GM19467 (cell line): Measurements from ENCODE around the gene RPL37A.

Experiments used
- ATAC-seq: cut with Tn5 transposase; IDR thresholded peaks from one replicate; pipeline ENCODE4 v1.9.1; 2021; ENCODE audit warnings: mild to moderate bottlenecking, moderate library complexity; ENCODE audit not compliant: unreplicated experiment

Gene RPL37A

DNA sequence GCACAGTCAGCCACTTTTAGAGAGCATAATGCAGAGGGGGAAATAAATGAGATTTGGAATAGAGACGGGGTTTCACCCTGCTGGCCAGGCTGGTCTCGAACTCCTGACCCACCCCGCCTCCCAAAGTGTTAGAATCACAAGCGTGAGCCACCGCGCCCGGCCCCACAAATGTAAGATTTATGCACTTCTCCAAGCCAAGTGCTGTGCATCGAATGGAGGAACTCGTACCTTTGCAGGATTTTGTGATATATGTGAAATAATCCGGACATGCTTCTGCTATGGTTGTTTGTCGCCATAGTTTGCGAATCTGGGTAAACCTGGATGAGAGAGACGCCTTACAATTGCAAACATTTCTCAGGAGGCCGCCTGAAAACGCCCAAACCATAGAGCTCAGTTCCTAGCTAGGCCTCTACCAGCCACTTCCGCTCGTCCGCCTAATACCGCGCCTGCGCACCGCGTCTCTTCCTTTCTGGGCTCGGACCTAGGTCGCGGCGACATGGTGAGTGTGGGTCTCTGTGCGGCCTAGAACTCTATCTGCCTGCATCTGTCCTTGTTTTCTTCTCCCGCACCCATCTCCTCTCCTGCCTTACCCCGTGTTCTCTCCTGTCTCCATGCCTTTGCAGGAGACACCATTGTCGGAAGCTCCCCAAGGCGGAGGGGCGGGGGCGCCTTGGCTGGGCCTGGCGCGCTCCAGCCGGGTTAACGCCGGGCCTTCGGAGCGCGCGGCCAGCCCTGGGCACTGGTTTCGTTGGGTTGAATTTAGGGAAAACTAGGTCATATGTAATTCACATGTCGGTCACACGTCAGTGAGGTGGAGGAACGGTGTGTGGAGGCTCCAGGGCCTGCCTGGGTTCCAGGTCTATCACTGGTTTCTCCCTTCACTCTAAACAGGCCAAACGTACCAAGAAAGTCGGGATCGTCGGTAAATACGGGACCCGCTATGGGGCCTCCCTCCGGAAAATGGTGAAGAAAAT, at the start of gene RPL37A:
RPL37A (plus strand) TSS at position 466 of the 974 bp plus-strand sequence; CDS start at position 497, 31 bp downstream.
- ATAC-seq, result peak; percentile 87

DNA sequence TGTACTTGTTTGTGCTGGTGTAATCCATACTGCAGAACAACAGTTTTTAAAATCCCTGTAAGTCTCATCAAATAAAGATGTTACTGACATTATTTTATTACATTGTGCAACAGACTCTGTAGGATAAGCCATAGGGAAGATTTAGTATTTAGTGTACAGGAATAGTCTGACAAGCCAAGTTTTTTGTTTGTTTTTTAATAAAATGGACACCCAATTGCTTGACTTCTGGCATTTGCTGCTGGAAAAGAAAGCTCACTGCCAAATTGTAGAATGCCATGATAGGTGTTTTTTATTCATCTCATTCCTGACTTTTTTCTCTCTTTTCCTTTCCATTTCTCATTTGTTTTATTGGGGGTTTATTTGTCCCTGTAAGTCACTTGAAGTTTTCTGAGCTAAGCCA, 48.3 kb upstream of the RPL37A start:
- no peak for ATAC-seq

DNA sequence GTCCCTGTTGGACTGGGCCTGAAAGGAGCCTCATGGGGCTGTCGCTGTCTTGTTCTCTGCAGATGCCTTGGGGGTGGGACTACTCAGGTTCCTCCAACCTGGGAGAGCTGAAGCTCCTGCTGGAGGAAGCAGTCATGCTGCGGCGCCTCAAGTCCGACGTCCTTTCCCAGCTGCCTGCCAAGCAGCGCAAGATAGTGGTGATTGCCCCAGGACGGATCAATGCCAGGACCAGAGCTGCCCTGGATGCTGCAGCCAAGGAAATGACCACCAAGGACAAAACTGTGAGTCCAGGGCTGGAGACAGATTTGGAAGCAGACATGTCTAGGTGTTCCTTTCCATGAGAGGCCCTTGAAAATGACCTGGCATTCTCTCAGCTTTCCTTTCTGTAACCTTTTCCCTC, 47.9 kb upstream of the RPL37A start:
- no peak for ATAC-seq

DNA sequence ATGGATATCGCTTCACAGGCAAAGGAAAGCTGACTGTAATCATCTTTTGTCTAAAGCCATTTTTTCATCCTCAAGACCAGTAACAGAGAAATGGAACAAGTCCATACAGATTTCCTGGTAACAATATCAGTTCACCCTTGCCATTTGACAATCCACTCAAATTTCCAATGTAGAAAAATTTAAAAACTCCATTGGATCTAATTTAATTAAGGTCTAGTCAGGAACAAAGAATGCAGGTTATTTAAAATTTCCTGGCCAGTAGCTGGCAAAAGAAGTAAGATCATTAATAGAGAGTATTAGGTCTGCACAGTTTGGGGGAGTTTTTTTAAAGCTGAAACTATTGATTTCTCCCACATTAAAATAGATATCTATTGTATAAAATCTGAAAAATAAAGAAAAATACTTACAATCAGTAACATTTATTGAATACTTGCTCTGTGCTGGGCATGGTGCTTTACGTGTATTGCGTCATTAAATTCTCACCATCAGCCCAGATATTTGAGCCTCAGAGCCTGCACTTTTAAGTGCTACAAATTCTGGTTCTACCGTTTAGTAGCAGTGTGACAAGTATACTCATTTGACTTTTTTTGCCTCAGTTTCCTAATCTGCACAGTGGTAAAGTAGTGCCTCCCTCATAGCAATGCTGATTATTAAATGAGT, 44.6 kb upstream of the RPL37A start:
- no peak for ATAC-seq

DNA sequence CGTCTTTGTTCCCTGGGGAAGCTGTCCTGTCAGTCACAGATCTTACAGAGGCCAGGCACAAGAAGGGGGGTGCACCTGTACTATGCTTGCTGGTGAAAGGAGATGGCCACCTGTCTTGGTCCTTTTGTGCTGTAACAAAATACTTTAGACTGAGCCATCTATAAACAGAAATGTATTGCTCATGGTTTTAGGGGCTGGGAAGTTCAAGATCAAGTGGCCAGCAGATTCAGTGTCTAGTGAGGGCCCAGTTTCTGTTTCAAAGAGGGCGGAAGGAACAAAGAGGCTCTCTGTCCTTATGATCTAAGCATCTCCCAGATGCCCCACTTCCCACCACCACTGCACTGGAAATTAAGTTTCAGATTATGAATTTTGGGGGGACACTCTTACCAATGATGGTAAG, 35.5 kb upstream of the RPL37A start:
- ATAC-seq, result no peak

DNA sequence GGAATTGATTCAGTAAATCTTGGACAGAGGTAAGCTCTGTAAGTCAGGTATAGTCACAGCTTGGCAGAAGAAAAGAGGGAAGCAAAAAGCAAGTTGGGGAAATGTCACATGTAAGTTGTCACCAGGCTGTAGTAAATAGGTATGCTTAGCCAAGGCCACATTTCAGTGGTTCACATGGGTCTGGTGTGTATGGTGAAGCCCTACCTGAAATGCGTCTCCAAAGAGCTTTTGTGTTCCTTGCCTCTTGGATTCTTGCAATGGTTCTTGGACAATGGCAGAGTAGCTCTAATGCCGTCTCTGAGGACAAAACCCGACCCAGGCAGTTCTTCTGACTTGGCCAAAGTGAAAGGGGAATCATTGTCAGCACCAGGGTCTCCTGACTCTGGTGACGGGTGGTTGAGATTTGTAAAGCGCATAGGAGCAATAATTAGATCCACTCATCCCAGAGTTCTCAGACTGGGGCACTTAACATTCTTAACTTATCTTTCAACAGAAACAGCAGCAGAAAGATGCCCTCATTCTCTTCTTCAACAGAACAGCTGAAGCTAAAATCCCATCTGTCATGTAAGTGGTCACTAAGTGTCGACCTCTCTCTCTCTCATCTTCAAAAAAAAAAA, 34.4 kb upstream of the RPL37A start:
- ATAC-seq, result no peak

DNA sequence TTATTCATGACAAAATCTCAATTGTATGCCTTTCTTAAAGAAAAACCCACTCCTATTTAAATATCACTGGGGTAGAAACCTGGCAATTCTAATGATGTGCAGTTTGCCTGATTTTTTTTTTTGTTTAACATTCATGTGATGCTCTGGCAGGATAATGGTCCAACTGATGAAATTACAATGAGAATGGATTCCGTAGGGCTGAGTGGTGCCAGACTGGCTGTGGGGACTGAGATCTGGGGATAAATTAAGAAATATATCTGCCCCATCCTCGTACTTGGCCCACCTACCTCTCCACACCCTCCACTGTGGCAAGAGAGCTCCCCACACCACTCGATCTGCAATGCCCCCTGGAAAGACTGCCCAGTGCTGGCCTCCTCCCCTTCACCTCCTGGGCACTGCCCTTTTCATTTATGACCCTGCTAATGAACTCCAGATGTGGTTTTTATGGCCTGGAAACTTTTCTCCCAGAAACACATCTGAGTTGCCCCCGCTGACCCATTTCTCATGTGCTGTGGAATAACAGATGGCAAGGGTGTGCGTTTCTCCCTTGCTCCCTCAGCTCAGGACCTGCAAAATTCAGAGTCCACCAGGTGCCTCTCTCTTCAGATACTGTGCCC, 33.0 kb upstream of the RPL37A start:
- no peak for ATAC-seq

DNA sequence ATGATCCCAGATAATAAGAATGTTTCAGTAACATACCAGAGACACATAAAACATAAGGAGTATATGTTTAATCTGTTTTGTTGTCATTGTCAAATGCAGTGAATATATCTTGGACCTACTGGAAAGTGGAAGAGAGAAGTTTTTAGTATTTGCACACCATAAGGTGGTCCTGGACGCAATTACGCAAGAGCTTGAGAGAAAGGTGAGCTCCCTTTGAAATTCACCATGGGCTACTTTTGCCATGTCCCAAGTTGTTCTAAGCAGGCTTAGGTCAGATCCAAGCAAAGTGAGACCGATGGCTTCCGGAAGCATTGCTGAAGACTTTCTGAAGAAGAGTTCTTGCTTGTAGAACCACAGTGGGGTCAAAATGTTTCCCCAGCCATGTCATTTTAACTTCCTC, 30.8 kb upstream of the RPL37A start:
- ATAC-seq, result no peak

DNA sequence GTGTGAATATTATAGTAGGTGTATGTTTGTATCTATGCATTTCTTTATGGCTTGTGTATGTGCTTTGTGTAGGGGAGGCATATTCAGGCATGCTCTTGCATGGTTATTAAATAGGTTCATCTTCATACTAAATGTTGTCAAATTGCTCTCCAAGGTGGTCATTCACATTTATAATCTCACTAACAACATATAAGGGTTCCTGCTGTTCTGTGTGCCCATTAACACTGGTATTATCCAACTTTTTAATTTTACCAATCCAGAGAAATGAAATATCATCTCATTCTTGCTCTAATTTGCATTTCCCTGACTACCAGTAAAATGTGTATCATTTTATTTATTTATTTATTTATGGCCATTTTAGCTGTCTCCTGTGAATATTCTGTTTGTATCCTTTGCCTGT, 29.0 kb upstream of the RPL37A start:
- no peak for ATAC-seq

DNA sequence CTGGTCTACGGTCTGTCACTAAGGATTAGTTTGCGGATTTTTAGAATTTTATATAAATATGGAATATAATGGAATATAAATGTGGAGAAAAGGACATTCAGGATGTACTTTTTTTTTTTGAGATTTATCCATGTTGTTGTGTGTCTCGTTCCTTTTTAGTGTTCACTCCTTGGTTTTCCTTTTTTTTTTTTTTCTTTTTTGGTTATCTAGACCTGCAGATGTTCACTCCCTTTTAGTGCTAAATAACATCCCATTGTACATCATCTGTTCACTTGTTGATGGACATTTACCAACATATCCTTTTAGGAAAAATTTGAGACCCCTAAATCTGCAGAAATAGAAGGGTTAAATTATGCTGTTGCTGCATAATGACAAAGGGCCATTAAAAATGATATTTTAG, 25.5 kb upstream of the RPL37A start:
- ATAC-seq, result no peak

DNA sequence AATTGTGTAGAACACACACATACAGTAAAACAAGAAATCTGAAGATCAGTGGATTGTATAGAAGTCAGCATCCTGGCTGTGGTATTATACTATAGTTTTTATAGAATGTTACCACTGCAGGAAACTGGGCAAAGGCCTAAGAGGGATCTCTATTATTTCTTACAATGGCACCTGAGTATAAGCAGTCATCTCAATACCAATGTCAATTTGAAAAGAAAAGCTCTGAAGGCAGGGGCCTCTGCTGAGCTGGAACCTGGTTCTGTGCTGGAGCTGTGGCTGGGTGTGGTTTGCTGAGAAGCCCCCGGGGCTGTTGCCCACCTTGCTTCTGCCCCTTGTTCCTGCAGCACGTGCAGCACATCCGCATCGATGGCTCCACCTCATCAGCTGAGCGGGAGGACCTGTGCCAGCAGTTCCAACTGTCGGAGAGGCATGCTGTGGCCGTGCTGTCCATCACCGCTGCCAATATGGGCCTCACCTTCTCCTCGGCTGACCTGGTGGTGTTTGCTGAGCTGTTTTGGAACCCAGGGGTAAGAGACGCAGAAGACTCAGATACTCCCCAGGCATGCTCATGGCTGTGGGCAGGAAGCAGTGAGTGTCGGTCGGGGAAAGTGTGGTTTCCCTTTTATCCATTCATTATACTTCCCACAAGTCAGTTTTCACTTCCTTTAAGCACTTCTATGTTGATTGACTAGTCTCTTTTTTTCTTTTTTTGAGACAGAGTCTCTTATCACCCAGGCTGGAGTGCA, 23.5 kb upstream of the RPL37A start:
- peak; percentile 64 for ATAC-seq

DNA sequence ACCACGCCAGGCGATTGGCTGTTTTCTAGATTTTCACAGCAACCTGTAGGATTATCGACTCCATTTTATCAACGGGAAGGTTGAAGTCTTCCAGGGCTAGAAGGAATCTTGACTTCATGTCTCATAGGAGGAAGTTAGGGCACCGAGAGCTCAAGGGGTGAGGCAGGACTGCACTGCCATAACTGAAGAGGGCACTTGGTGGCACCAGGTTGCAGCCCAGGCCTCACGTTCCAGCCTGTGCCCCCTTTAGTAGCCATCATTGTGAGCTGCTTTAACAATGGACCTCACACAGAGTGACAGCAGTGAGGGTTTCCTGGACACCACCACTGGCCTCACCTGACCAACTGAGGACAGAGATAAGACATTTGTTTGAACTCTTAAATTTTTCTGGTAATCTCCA, 22.9 kb upstream of the RPL37A start:
- ATAC-seq, result no peak

DNA sequence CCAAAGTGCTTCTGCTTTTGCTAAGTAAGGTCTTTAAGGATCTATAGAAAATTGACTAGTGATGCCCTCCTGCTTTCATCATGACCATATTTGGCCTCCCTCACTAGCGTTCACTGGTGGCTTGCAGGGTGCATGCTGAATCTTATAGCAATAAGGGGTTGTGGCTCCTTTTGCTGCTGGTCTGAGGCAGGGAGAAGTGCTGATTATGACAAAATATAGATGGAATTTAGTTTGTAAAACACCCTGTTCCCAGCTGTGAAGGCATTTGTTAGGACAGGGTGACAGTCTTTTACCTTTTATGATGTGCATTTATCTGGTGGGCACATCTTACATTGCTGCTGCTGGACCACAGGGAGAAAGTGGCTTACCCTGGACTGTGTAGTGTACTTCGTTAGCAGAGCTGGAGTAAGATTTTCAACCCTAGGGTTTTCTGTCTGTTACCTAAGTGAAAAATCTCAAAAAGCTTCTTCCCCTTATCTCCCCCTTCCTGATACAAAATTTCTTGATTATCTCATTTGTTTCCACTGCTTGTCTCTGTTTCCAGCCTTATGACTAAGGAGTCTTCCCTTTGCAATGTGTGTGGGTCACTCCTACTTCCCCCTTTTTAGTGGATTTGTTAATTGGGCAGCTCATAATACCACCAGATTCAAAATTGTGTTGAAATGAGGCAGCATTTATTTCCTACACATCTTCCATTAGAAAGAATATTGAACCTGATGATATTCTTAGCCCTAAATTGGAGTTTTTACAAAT, 21.2 kb upstream of the RPL37A start:
- ATAC-seq, result no peak

DNA sequence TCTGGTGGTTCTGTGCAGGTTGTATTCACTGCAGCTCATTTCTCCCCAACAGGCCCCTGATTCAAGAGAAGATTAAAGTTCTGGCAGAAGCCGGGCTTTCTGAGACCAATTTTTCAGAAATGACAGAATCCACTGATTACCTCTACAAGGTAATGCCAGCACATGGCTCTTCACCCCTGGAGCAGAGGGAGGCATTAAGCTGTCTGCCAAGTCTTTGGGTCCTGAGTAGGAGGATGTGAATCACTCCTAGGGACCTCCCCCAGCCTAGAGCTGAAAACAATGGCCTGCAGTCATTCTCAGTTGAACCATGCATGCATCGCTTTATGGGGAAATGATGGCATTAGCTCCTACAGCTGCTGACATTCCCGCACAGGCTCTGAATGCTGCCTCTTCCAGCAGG, 20.5 kb upstream of the RPL37A start:
- ATAC-seq, result no peak

DNA sequence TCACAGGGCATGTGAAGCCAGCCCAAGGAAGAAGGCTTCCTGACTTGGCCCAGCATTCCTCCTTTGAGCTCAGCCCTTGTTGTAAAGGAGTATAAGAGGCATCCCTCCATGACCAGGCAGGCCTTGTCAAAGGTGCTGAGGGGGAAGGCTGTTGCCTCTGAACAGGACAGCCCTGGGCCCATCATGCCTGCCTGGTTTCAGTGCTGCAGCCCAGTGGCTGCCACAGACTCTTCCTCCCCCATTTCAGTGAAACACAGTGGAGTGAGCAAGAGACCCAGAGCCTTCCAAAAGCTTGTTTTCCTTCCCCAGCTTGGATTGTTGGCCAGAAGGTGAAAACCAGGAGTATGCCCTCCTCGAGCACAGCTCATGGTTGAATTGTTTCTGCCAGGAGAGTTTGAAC, 19.9 kb upstream of the RPL37A start:
- ATAC-seq, result no peak

DNA sequence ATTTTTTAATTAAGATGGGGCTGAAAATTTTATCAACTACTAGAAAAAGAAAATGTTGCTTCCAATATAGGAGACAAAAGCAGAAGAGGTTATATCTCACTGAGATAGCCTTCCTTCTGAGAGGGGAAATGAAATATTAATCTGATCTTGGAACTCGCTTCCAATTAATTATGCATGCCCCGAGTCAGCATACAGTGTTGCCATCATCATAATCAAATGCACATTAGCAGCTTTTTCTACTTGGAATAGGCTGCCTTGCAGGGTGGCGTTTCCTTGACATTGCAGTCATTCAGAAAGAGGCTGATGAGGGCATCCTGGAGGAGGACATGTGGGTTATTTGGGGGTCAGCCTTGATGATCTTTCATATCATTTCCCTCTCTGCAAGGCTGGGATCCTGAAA, 18.4 kb upstream of the RPL37A start:
- no peak for ATAC-seq

DNA sequence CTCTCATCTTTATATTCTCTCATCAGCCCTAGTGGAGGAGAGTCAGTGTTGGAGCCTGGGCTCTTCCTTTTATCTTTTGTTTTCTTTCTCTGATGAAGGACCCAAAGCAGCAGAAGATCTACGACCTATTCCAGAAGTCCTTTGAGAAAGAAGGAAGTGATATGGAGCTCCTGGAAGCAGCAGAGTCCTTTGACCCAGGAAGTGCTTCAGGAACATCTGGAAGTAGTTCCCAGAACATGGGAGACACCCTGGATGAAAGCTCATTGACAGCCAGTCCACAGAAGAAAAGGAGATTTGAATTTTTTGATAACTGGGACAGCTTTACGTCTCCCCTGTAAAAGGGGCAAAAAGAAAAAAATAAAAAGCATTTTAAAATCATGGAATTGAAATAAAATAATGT, 16.0 kb upstream of the RPL37A start:
- no peak for ATAC-seq

DNA sequence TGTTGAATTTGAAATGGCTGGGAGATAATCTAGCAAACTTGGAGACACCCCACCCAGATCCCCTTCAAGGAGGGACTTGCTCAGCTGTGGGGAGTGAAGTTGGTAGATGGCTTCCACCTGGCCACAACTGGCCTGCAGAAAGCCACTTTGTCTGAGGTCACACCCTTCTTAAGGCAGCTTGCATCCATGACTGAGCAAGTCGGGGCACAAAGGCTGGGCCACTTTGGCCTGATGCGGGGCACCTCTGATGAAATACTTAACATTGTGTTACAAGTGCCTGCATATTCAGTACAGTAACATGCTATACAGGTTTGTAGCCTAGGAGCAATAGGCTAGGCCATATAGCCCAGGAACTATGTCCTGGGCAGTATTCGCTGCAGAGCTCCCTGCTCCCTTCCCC, 13.4 kb upstream of the RPL37A start:
- ATAC-seq, result no peak

DNA sequence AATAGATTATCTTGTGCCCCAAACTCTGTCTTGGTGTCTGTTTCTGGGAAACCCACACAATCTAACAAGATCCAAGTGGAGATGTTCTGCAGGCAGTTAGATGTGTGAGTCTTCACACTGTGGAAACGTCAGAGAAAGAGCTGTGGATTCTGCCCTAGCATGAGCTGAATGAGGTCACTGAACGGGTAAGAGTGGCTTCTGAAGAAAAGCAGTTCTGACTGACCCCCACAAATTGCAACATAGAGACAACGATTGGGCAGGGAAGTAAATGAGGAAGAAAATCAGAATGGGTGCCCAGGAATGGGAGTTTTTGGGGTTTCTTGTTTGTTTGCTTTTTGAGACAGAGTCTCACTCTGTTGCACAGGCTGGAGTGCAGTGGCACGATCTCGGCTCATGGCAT, 12.9 kb upstream of the RPL37A start:
- ATAC-seq, result no peak

DNA sequence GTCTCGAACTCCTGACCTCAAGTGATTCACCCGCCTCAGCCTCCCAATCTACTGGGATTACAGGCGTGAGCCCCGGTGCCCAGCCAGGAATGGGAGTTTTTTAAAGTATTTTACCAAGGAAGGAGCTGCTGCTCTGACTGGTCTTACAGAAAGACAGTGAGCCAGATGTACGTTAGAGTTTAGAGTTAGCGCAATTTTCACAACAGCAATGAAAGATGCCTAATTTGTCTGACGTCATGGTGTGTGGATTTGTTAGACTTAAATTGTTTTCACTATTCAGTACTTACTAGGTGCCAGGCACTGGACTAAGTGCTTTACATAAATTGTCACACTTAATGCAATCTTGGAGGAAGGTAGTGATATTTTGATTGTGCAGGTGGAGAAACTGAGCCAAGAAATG, 12.4 kb upstream of the RPL37A start:
- no peak for ATAC-seq
